Smooth muscle cell (in vitro differentiated cells): ENCODE data around the gene SIMC1. TPM values are rescaled to one million over a fixed set of nuclear protein-coding genes. Genes with fewer than 3 reads are reported as not detected.
"Not testable (repeated sequence)": the region's sequence is repeated elsewhere in the genome, so short reads cannot be mapped to it uniquely, and the experiment has no call there.

Source experiments
- DNase-seq: peaks from one replicate; lab custom pipeline; 2025; ENCODE audit not compliant: unreplicated experiment; lab: John Stamatoyannopoulos, UW
- H2AFZ ChIP-seq: fragments of 200-600 bp; sonication (generic); 2 replicates; pipeline ENCODE4 v1.6.0; 2016; ENCODE audit warnings: antibody characterized with exemption, low read depth, mild to moderate bottlenecking
- H3F3A ChIP-seq: fragments of 200-600 bp; sonication (generic); 2 replicates; pipeline ENCODE4 v1.6.0; 2017; ENCODE audit warnings: antibody characterized with exemption, low read depth
- H3K27ac ChIP-seq: fragments of 200-600 bp; sonication (generic); 2 replicates; pipeline ENCODE4 v1.5.1; 2016; ENCODE audit warnings: low read depth, mild to moderate bottlenecking
- H3K27me3 ChIP-seq: fragments of 200-600 bp; sonication (generic); 2 replicates; pipeline ENCODE4 v1.6.1; 2016; ENCODE audit warnings: low read depth, mild to moderate bottlenecking
- H3K36me3 ChIP-seq: fragments of 200-600 bp; sonication (generic); 2 replicates; pipeline ENCODE4 v1.5.1; 2016; ENCODE audit warnings: low read depth
- H3K4me1 ChIP-seq: fragments of 200-600 bp; sonication (generic); 2 replicates; pipeline ENCODE4 v1.5.1; 2016; ENCODE audit warnings: low read depth
- H3K4me2 ChIP-seq: fragments of 200-600 bp; sonication (generic); 2 replicates; pipeline ENCODE4 v1.6.0; 2016; ENCODE audit warnings: mild to moderate bottlenecking
- H3K4me3 ChIP-seq: fragments of 200-600 bp; sonication (generic); 2 replicates; pipeline ENCODE4 v1.5.1; 2016; ENCODE audit warnings: mild to moderate bottlenecking
- H3K79me2 ChIP-seq: fragments of 200-600 bp; sonication (generic); 2 replicates; pipeline ENCODE4 v1.6.0; 2016; ENCODE audit warnings: low read depth, mild to moderate bottlenecking
- H3K9ac ChIP-seq: fragments of 200-600 bp; sonication (generic); 2 replicates; pipeline ENCODE4 v1.6.0; 2016; ENCODE audit warnings: low read depth
- H3K9me3 ChIP-seq: fragments of 200-600 bp; sonication (generic); replicated peaks from 2 replicates; pipeline ENCODE4 v1.5.1; 2016; ENCODE audit warnings: low read depth
- H4K20me1 ChIP-seq: fragments of 200-600 bp; sonication (generic); 2 replicates; pipeline ENCODE4 v1.6.0; 2016; ENCODE audit warnings: low read depth
- WGBS: methylation state at CpG from one replicate; pipeline ENCODE4 v1.1.7; 2016; ENCODE audit warnings: low lambda C conversion rate; 5-methylcytosine and 5-hydroxymethylcytosine counted together
- polyA plus RNA-seq: library from polyadenylated mRNA; unstranded; fragments of >200 nt; fragmentation: Nextera tagmentation; extraction: Ambion mirVana; gene quantifications from 2 replicates; pipeline ENCODE4 v1.2.1, GENCODE V29; 2016
- total RNA-seq: library from RNA; depleted of rRNA; stranded (reverse); fragments of >200 nt; gene quantifications from 2 replicates; pipeline ENCODE4 v1.2.3, GENCODE V29; 2014

Gene SIMC1
- total and polyA plus RNA-seq, 2 experiments from 2014 or later = 15.3 to 16.3 TPM

GRCh38 chr5:176252171-176252570 is 13.9 kb downstream of the SIMC1 start:
- H4K20me1 ChIP-seq, H3K4me2 ChIP-seq, H3K4me3 ChIP-seq, H3K9me3 ChIP-seq, H3K9ac ChIP-seq, DNase-seq, H3K36me3 ChIP-seq, H2AFZ ChIP-seq, H3K4me1 ChIP-seq, H3F3A ChIP-seq, H3K27ac ChIP-seq, H3K27me3 ChIP-seq: not testable (repeated sequence)
- WGBS = 99% methylated on average over 18 of the region's 36 CpGs
- peaks cover 16% of the 10 kb centered on the region for H3K79me2 ChIP-seq

GRCh38 chr5:176253370-176254065 is 15.3 kb downstream of the SIMC1 start:
- H3K79me2 ChIP-seq = peaks cover 16% of the 10 kb centered on the region
- H2AFZ ChIP-seq, H3K4me3 ChIP-seq, H3K4me2 ChIP-seq, H3K36me3 ChIP-seq, H3K27me3 ChIP-seq, DNase-seq, H3K27ac ChIP-seq, H4K20me1 ChIP-seq, H3K9me3 ChIP-seq, H3F3A ChIP-seq, H3K4me1 ChIP-seq, H3K9ac ChIP-seq: not testable (repeated sequence)
- 96% methylated on average over 8 of the region's 8 CpGs for WGBS

GRCh38 chr5:176254066-176254393 is 15.8 kb downstream of the SIMC1 start:
- not testable (repeated sequence) for H3F3A ChIP-seq, H3K9ac ChIP-seq, H3K27me3 ChIP-seq, H3K36me3 ChIP-seq, H3K27ac ChIP-seq, H3K9me3 ChIP-seq, H2AFZ ChIP-seq, DNase-seq, H3K4me3 ChIP-seq, H3K4me2 ChIP-seq, H4K20me1 ChIP-seq, H3K4me1 ChIP-seq
- peaks cover 16% of the 10 kb centered on the region for H3K79me2 ChIP-seq
- 20% methylated on average over 2 of the region's 2 CpGs for WGBS

- not testable (repeated sequence) for DNase-seq, H2AFZ ChIP-seq
- WGBS = 94% methylated on average over 5 of the region's 5 CpGs
These were observed 19.8 kb downstream of the SIMC1 start for GRCh38 chr5:176257871-176258505.

GRCh38 chr5:176260682-176261081 is 22.5 kb downstream of the SIMC1 start:
- not testable (repeated sequence) for H3K4me1 ChIP-seq, H3K27me3 ChIP-seq, H3K9me3 ChIP-seq, DNase-seq, H3K36me3 ChIP-seq, H3F3A ChIP-seq, H3K27ac ChIP-seq, H3K4me2 ChIP-seq, H2AFZ ChIP-seq, H3K79me2 ChIP-seq, H4K20me1 ChIP-seq, H3K9ac ChIP-seq, H3K4me3 ChIP-seq
- WGBS = 93% methylated on average over 5 of the region's 5 CpGs

More at GRCh38 chr5:176257871-176258505, 19.8 kb downstream of the SIMC1 start:
- not testable (repeated sequence) for H3K36me3 ChIP-seq, H3K9ac ChIP-seq, H3F3A ChIP-seq, H3K27me3 ChIP-seq, H4K20me1 ChIP-seq, H3K4me2 ChIP-seq, H3K4me1 ChIP-seq, H3K4me3 ChIP-seq, H3K27ac ChIP-seq, H3K79me2 ChIP-seq, H3K9me3 ChIP-seq

GRCh38 chr5:176266448-176266847 is 28.2 kb downstream of the SIMC1 start:
- not testable (repeated sequence) for H3F3A ChIP-seq, H3K4me3 ChIP-seq, H3K9ac ChIP-seq, DNase-seq, H3K79me2 ChIP-seq, H3K4me1 ChIP-seq, H4K20me1 ChIP-seq, H3K27me3 ChIP-seq, H3K27ac ChIP-seq, H3K36me3 ChIP-seq, H3K4me2 ChIP-seq, H2AFZ ChIP-seq, H3K9me3 ChIP-seq
- WGBS = 83% methylated on average over 1 of the region's 1 CpG

- H3K9me3 ChIP-seq, H2AFZ ChIP-seq, H3F3A ChIP-seq, H4K20me1 ChIP-seq, H3K36me3 ChIP-seq, H3K27me3 ChIP-seq, H3K4me2 ChIP-seq, H3K79me2 ChIP-seq, DNase-seq, H3K9ac ChIP-seq, H3K27ac ChIP-seq, H3K4me1 ChIP-seq, H3K4me3 ChIP-seq: not testable (repeated sequence)
These were observed 50.8 kb downstream of the SIMC1 start for GRCh38 chr5:176289018-176289417.

- H3K27ac ChIP-seq, H3K27me3 ChIP-seq, H3K4me1 ChIP-seq, H3K79me2 ChIP-seq, H3F3A ChIP-seq, H3K4me3 ChIP-seq, H3K9ac ChIP-seq, H3K4me2 ChIP-seq, DNase-seq, H2AFZ ChIP-seq, H3K9me3 ChIP-seq, H4K20me1 ChIP-seq, H3K36me3 ChIP-seq: not testable (repeated sequence)
- 96% methylated on average over 14 of the region's 14 CpGs for WGBS
These were observed 52.0 kb downstream of the SIMC1 start for GRCh38 chr5:176290057-176290840.
